GM12864 (cell line): ENCODE measurements around the gene PTAR1.

Source experiments
- DNase-seq: peaks from one replicate; pipeline ENCODE4 v3.0.0-alpha.2; 2011; ENCODE audit warnings: low read depth
- H3K4me3 ChIP-seq: 2 replicates; pipeline ENCODE4 v1.5.1; 2011; ENCODE audit warnings: mild to moderate bottlenecking, low read depth, low read length, control low read depth
- TF ChIP-seq, protein P1 (sequence below): IDR thresholded peaks from 2 replicates; pipeline ENCODE4 v1.5.1; 2011; ENCODE audit warnings: low read depth, mild to moderate bottlenecking, moderate library complexity, low read length, control low read depth, inconsistent platforms; ENCODE audit errors: missing control alignments

The PTAR1 gene

DNA sequence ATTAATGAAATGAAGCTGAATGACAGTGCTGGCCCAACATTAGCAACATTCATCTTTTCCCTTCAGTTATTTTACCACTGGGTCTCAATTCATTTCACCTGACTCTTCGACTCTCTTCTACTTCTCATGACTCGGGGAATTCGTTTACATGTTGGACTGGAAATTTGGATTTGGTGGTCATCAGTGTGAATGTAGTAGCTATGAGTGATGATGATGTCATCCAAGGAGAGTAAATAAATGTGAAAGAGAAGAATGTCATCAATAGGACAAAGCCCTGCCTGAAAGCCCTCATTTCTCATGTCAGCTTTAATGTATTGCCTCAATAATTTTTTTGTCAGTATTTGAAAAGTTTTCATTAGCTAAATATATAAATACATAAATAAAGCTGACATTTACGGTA lies 38.9 kb upstream of the PTAR1 start:
- H3K4me3 ChIP-seq, result no peak overlapping the region
- TF ChIP-seq, protein P1, sequence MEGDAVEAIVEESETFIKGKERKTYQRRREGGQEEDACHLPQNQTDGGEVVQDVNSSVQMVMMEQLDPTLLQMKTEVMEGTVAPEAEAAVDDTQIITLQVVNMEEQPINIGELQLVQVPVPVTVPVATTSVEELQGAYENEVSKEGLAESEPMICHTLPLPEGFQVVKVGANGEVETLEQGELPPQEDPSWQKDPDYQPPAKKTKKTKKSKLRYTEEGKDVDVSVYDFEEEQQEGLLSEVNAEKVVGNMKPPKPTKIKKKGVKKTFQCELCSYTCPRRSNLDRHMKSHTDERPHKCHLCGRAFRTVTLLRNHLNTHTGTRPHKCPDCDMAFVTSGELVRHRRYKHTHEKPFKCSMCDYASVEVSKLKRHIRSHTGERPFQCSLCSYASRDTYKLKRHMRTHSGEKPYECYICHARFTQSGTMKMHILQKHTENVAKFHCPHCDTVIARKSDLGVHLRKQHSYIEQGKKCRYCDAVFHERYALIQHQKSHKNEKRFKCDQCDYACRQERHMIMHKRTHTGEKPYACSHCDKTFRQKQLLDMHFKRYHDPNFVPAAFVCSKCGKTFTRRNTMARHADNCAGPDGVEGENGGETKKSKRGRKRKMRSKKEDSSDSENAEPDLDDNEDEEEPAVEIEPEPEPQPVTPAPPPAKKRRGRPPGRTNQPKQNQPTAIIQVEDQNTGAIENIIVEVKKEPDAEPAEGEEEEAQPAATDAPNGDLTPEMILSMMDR, result no peak
- no peak for DNase-seq

DNA sequence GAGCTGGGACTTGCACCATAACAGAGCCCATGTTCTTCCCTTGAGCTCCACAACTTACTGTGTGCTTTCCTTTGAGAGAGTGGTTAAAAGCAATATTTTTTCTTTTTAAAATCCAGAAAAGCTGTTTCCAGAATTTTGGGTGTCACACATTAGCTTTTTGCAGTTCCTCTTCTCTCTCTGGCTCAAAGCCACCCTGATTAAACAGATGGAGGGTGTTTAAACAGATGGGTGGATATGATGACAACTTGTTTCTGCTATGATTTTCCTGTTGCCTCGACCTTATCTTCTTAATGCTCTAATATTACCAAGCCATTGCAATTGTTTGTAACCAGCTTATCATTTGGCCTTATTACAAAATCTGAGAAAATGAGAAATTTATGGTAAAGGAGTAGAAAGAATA lies 37.9 kb upstream of the PTAR1 start:
- H3K4me3 ChIP-seq, result no peak overlapping the region
- no peak for DNase-seq
- TF ChIP-seq, protein P1, result no peak

DNA sequence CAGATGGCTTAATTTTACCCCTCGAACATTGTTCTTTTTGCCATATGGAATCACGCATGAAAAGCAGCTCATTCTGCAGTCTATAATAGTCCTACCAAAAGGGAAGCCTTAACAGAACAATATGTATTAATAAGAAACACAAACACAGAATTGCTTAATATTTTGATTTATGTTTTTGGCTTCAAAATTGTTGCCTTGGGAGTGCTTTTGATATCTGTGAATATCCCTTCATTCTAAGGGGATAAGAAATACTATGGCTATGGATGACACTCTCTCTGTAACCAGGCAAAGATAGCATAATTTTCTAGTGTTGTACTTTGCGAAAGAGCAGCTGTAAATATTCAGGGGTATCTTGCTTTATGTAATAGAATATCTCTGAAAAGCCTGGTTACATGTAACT lies 34.5 kb upstream of the PTAR1 start:
- DNase-seq, result no peak
- H3K4me3 ChIP-seq, result no peak overlapping the region
- TF ChIP-seq, protein P1, result no peak

DNA sequence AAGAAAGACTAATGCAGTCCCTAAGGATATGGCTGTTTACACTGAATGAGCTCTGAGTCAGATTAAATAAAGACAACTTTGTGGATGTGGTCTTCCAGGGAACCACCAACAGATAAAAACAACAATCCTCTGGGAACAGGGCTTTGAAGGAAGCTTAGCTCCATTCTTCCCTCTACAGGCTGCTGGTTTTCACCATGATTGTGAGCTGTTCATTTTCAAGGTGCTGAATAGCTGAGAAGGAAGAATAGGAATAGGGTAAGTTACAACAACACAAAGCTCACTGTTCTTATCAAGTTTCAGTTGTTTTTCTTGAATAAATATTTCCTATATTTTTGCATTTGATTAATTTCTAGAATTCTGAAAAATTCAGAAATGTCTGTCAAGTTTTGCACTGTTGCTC lies 25.9 kb upstream of the PTAR1 start:
- TF ChIP-seq, protein P1, result no peak
- no peak for DNase-seq
- no peak overlapping the region for H3K4me3 ChIP-seq

DNA sequence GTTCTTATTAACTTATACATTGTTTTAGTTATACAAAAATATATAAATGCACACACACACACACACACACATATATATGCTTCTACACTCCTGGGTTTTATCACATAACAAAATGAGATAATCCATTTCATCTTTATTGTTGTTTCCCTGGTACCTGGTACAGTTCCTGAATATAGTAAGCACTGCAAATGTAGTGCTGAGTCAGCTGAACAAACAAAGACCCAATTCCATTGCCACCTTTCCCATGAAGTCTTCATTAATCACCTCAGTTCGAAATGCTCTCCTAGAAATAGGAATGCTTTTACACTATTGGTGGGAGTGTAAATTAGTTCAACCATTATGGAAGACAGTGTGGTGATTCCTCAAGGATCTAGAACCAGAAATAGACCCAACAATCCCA lies 13.4 kb upstream of the PTAR1 start:
- TF ChIP-seq, protein P1, result no peak
- no peak overlapping the region for H3K4me3 ChIP-seq
- DNase-seq, result no peak

DNA sequence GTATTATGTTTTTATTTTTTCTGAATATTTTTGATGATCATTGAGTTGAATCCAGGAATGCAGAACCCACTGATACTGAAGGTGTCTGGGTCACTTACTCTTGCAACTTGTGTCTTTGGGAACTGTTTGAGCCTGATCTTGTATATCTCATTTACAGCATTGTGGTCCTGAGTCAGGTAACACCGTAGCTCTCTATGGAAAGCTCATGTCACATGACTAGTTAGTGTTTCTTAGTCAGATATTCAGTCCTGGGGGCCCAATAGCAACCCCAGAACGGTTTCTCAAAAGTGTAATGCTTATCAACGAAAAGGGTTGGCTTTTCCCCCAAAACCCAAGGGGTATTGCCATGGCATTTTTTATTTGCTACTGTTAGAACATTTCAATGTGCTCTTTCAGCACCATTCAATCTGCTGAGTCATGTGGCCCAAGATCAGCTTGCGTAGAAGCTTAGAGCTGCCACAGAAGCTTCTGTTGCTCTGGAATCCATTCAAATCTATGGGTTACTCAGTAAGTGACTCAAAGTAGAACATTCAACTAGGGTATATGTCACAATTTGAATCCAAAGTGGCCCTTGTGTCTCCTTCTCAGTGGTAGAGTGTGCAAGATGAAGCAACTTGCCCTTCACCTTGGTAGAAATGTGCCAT lies 12.1 kb upstream of the PTAR1 start:
- TF ChIP-seq, protein P1, result no peak
- no peak overlapping the region for H3K4me3 ChIP-seq
- DNase-seq, result no peak

DNA sequence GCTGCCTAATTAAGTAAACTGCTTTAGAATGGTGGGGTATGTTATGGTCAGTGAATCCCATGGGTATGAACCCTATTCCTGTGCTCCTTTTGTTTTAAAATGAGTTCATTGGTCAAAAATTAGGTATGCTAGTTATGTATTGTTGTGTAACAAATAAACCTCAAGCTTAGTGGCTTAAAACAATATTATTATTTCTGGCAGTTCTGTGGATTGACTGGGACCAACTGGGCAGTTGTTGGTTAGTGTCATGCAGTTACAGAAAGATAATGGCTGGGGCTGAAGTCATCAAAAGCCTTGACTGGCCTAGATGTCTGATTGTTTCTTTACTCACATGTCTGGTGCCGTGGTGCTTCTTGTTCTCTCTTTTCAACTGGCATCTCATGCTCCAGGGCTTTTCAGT lies 8.9 kb upstream of the PTAR1 start:
- H3K4me3 ChIP-seq, result no peak overlapping the region
- DNase-seq, result no peak
- TF ChIP-seq, protein P1, result no peak
